Nasal cavity respiratory epithelium epithelial cell of viscerocranial mucosa (primary cell): ENCODE results near the gene ZNF605. TPM values are rescaled to one million over a fixed set of nuclear protein-coding genes. Genes with fewer than 3 reads are reported as not detected.

Experiments
- total RNA-seq: library from RNA; depleted of rRNA; stranded (reverse); fragments of >200 nt; gene quantifications from 2 replicates; pipeline ENCODE4 v1.2.3, GENCODE V29; 2014

Gene ZNF605
- 5.5 and 17.2 TPM in 2 replicates for total RNA-seq

DNA sequence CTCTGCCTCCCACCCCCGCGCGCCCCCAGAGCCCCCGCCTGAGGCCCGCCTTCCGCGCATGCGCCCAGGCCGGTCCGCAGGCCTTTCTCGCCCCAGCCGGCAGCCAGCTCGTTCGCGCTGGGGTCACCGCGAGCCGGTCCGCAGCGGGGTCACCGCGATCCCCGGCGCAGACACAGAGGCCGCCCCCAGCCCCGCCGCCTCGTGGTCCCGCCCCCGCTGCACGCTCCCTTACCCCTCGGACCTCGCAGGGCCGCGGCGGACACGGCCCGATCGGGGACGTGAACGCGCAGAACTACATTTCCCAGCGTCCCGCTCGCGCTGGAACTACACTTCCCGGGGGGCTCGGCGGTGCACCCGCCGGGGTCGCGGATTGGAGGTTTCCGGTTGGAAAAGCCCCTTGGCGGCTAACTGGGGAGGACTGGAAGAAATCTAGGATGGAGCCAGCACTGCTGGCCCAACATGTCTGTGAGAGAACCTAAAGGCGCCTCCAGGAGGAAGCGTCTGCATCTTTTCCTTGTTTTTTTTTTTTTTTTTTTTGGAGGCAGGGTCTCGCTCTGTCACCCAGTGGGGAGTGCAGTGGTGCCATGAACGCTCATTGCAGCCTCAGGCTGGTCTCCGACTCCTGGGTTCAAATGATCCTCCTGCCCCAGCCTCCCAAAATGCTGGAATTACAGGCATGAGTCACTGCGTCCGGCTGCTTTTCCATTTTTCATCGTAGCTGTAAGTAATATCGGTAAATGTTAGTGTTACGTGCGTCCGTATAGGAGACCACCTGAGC is at the start of gene ZNF605:
Gene ZNF605, minus strand, starts transcription at position 296 of the 778 bp plus-strand sequence. CDS start 10,671 bp downstream, outside the sequence.

DNA sequence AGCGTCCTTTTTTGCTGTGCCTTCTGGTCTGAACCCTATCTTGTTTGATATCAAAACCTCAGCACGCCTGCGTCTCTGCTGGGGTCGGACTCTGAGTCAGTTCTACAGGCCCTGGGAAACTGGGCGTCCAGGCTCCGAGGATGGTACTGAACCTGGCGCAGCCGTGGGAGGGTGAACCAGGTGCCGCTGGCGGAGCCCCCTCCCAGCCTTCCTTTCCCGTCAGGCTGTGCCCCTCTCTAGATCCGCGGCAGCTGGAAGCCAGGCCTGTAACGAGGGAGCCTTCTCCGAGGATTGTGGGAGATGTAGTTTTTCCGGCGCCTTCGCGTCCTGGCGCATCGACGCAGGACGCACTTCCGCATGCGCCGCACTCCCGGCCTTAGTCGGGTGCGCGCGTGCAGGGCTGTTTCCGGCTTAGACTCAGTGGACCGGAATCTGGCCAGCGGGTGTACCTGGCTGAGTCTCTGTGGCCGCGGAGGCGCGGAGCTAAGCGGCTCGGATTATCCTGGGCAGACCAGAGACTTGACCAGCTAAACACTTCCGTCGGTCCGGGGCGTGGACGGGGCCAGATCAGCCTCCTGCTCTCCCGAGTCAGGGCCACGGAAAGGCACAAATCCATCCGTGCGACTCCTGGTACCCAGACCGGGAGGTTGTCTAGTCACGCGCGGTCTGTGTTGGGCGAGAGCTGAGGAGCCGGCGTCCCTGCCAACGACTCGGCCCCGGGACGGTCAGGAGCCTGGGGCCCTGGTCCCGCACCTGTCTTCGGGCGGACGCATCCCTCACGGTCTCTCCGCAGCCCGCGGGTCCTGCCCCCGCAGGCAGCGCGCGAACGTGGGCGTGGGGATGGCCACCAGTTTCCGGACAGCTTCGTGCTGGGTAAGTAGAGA is 30.1 kb upstream of the ZNF605 start, which contains the start of gene ZNF26:
Gene ZNF26, plus strand, starts transcription at position 367 of the 884 bp plus-strand sequence. Its CDS starts 474 bp downstream, at position 841.

DNA sequence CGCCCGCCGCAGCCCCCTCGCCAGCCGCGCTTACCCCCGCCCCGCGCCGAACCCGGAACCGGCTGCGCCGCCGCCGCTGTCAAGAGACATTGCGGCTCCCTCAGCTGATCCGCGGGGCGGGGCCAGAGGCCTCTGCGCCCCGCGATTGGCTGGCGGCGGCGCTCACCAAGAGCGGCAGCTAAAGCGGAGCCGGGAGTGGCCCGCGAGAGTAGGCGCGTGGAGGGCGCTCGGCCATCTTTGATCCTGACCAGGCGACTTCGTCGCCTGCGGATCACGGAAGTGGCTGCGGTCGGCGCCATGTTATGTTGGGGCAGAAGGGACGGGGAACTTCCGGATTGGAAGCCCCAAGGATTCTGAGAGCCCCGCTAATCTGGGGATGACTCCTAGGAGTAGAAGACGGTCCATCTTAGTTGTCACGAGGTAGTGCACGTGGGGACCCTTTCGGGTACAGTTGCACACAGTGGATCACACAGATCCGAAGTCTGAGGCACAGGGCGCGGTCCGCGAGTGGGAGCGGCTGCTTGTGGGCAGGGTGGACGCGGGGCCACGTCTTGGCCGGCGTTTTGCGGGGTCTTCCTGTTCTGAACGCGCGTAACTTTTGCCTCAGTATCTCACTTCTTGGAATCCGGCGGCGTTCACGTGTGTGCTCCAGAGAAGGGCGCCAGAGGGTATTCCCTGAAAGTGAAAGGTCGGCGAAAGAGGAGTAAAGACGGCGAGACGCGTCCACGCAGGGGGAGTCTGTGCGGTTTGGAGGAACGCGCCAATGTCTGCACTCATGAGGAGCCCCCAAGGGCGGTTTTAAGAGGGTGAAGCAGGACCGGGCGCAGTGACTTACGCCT is 68.4 kb downstream of the ZNF605 start, which contains the start of gene CHFR:
Gene CHFR, minus strand, starts transcription at position 93 of the 839 bp plus-strand sequence. CDS start 277 bp downstream, outside the sequence.

Other genes starting within 250 kb of the ZNF605 start
- 63.9 and 80.0 TPM in 2 replicates for gene PGAM5, start 245.5 kb downstream of the ZNF605 start, total RNA-seq
- gene ANKLE2, start 194.5 kb downstream of the ZNF605 start, total RNA-seq = 48.5 and 143 TPM in 2 replicates
- 130 and 150 TPM in 2 replicates for gene GOLGA3, start 127.4 kb downstream of the ZNF605 start, total RNA-seq
- 33.8 and 45.5 TPM in 2 replicates for gene CHFR, start 68.7 kb downstream of the ZNF605 start, total RNA-seq
- gene ZNF26, start 30.1 kb upstream of the ZNF605 start, total RNA-seq = 16.7 and 24.6 TPM in 2 replicates
- 22.9 and 44.0 TPM in 2 replicates for gene ZNF84, start 81.2 kb upstream of the ZNF605 start, total RNA-seq
- gene ZNF140, start 124.6 kb upstream of the ZNF605 start, total RNA-seq = 37.3 and 43.2 TPM in 2 replicates
- 0.34 and 1.6 TPM in 2 replicates for gene ZNF891, start 174.0 kb upstream of the ZNF605 start, total RNA-seq
- gene ZNF10, start 174.3 kb upstream of the ZNF605 start, total RNA-seq = 4.8 and 8.1 TPM in 2 replicates
- 20.5 and 33.8 TPM in 2 replicates for gene ZNF268, start 225.2 kb upstream of the ZNF605 start, total RNA-seq